ENCODE measurements around the gene IL16.

Gene IL16

DNA sequence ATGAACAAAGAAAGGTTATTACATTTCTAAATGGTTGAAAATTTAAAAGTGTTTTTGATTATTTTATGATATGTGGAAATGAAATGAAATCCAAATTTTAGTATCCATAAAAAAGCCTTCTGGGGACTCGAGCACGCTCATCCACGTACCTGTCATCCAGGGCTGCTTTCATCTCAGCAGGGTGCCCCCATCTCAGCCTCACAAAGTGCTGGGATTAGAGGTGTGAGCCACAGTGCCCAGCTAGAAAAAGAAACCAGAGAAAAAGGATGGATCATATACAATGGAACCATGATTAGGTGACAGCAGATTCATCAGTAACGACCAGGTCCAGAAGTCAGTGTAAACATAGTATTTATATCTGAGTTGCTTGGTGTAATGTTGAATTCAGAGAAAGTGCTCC, 77.6 kb downstream of the IL16 start:
- TF ChIP-seq SIN3A (IDR thresholded peaks at IDR 0.05; ENCODE audit: borderline replicate concordance, insufficient read depth, low read length) (no peak), REST (IDR thresholded peaks at IDR 0.05; ENCODE audit: insufficient read depth in 1 of 2, low read depth in 2 of 2, low read length in 2 of 2) (no peak), FOXP2 (optimal IDR thresholded peaks at IDR 0.05; ENCODE audit: borderline replicate concordance, extremely low read depth, extremely low read length, insufficient read depth) (no peak), POLR2AphosphoS5 (IDR thresholded peaks at IDR 0.05; ENCODE audit: low read depth, low read length) (no peak), TAF1 (IDR thresholded peaks at IDR 0.05; ENCODE audit: borderline replicate concordance, insufficient read depth, low read length) (no peak)

GRCh38 chr15:81274931-81275707, 78.4 kb downstream of the IL16 start:
- TF ChIP-seq FOXP2 (optimal IDR thresholded peaks at IDR 0.05; ENCODE audit: borderline replicate concordance, extremely low read depth, extremely low read length, insufficient read depth) (no peak), POLR2AphosphoS5 (IDR thresholded peaks at IDR 0.05; ENCODE audit: low read depth, low read length) (no peak), REST (IDR thresholded peaks at IDR 0.05; ENCODE audit: insufficient read depth in 1 of 2, low read depth in 2 of 2, low read length in 2 of 2) (no peak), TAF1 (IDR thresholded peaks at IDR 0.05; ENCODE audit: borderline replicate concordance, insufficient read depth, low read length) (no peak), SIN3A (IDR thresholded peaks at IDR 0.05; ENCODE audit: borderline replicate concordance, insufficient read depth, low read length) (no peak)

DNA sequence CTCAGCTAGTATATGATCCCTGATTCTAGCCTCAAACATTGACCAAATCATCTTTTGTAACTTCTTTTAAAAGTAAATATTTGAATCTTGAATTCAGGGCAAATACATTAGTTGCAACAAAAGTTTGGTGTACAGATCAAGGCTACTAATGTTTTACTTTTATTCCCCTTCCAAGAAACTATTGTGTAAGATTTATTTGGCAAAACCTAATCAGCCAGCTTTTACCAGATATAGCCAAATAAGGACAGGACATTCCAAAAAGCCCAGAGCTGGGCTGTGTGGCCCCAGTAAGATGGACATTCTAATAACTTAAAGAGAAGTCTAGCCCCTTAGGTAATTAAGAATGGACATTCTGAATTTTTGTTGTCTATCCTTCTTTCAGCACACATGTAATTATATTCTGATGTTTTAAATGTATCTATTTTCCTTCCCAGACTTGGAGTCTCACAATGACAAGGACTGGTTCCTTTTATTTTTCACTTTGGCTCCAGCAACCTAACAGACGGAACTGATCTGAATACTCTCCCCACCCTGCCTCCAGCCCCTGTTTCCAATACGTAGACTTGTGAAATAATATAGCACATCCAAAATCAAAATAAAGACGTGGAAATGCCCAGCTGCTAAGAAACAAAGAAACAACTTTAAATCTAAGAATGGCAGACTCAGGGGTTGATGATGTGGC, 79.2 kb downstream of the IL16 start:
- TF ChIP-seq POLR2AphosphoS5 (IDR thresholded peaks at IDR 0.05; ENCODE audit: low read depth, low read length): no peak
- TF ChIP-seq SIN3A (IDR thresholded peaks at IDR 0.05; ENCODE audit: borderline replicate concordance, insufficient read depth, low read length): no peak
- TF ChIP-seq REST (IDR thresholded peaks at IDR 0.05; ENCODE audit: insufficient read depth in 1 of 2, low read depth in 2 of 2, low read length in 2 of 2): no peak
- TF ChIP-seq FOXP2 (optimal IDR thresholded peaks at IDR 0.05; ENCODE audit: borderline replicate concordance, extremely low read depth, extremely low read length, insufficient read depth): no peak
- no peak for TF ChIP-seq TAF1 (IDR thresholded peaks at IDR 0.05; ENCODE audit: borderline replicate concordance, insufficient read depth, low read length)

DNA sequence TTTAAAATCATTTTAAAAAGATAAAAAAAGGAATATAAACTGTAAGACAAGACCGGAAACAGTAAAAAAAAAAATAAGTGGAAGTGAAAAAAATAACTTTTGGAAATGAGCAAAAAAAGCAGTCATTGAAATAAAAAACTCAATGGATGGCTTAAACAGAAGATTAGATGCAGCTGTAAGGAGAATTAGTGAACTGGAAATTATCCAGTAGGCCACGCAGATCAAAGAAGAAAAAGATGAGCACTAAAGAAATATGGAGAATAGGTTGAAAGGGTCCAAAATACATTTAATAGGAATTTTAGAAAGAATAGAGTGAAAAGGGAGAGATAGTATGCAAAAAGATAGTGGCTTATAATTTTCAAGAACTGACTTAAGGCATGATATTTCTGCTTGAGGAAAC, 80.3 kb downstream of the IL16 start:
- TF ChIP-seq SIN3A (IDR thresholded peaks at IDR 0.05; ENCODE audit: borderline replicate concordance, insufficient read depth, low read length): no peak
- TF ChIP-seq TAF1 (IDR thresholded peaks at IDR 0.05; ENCODE audit: borderline replicate concordance, insufficient read depth, low read length): no peak
- TF ChIP-seq REST (IDR thresholded peaks at IDR 0.05; ENCODE audit: insufficient read depth in 1 of 2, low read depth in 2 of 2, low read length in 2 of 2): no peak
- TF ChIP-seq POLR2AphosphoS5 (IDR thresholded peaks at IDR 0.05; ENCODE audit: low read depth, low read length): no peak
- no peak for TF ChIP-seq FOXP2 (optimal IDR thresholded peaks at IDR 0.05; ENCODE audit: borderline replicate concordance, extremely low read depth, extremely low read length, insufficient read depth)
